Measurements from ENCODE around the gene PRSS50. TPM values are rescaled to one million over a fixed set of nuclear protein-coding genes. Genes with fewer than 3 reads are reported as not detected.
"Not testable (repeated sequence)": the region's sequence is repeated elsewhere in the genome, so short reads cannot be mapped to it uniquely, and the experiment has no call there.

The PRSS50 gene
- total RNA-seq, 1 experiment from 2014 or later, result 0.07 TPM

DNA sequence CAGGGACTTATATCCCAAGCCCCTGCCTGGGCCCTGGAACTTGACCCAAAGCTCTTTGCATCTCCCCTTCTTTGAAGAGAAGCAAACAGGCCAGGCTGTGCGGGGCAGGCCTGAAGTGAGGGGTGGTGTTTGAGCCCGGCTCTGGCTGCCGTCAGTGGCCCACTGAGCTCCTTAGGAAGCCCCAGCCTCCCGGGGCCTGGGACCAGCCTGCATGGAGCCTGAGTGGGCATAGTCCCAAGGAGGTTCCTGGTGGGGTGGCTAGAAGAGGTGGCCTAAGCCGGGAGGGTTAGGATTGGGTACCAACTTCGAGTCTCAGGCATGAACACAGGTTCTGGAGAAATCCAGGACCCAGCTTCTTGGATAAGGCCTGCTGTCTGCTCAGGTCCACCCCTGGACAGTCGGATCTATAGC, 10.1 kb downstream of the PRSS50 start:
- H3K27me3 ChIP-seq (ENCODE audit: control insufficient read depth, insufficient read depth, low read length), result no peaks in the 10 kb centered on the region
- no peak overlapping the region for H3K4me3 ChIP-seq (ENCODE audit: insufficient read depth, low read depth, low read length)
- no peaks in the 10 kb centered on the region for H3K36me3 ChIP-seq (replicated peaks; ENCODE audit: control insufficient read depth, insufficient read depth, low read length)
- DNase-seq, result no peak

DNA sequence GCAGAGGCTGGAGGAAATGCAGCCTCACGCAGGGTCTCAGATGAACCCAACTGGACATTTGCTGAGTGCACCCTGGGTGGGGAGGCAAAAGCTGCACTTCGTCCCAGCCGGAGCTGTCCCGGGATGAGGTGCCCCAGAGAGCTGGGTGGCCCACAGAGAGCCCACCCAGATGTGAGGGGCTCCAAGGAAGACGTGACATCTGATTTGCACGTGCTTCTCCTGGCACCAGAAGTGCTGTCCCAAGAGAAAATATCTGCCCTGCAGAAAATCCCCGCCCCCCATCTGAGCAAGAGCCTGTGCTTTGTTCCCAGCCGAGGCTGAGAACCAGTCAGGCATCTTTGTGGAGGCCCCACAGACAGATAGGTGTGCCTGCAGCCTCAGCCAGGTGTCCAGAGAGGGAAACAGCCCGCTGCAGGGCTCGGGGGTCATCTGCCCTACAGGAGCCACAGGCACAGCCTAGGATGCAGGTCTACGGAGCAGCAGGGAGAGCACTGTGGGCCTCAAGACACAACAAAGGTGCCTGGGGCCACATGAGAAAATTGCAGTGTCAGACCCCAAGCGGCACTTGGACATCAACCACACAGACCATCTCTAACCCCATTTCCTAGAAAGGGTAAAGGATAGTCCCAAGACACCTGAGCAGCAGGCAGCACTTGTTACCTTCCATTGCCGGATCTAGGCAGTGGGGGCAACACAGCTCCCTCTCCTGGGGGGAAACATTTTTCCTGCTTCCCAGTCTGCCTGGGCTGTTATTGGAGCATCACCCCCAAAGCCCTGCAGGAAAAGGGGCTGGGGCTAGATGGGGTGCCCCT, 10.7 kb downstream of the PRSS50 start:
- no peaks in the 10 kb centered on the region for H3K27me3 ChIP-seq (ENCODE audit: control insufficient read depth, insufficient read depth, low read length)
- peak; percentile 75 for DNase-seq
- H3K36me3 ChIP-seq (replicated peaks; ENCODE audit: control insufficient read depth, insufficient read depth, low read length), result no peaks in the 10 kb centered on the region
- no peak overlapping the region for H3K4me3 ChIP-seq (ENCODE audit: insufficient read depth, low read depth, low read length)

DNA sequence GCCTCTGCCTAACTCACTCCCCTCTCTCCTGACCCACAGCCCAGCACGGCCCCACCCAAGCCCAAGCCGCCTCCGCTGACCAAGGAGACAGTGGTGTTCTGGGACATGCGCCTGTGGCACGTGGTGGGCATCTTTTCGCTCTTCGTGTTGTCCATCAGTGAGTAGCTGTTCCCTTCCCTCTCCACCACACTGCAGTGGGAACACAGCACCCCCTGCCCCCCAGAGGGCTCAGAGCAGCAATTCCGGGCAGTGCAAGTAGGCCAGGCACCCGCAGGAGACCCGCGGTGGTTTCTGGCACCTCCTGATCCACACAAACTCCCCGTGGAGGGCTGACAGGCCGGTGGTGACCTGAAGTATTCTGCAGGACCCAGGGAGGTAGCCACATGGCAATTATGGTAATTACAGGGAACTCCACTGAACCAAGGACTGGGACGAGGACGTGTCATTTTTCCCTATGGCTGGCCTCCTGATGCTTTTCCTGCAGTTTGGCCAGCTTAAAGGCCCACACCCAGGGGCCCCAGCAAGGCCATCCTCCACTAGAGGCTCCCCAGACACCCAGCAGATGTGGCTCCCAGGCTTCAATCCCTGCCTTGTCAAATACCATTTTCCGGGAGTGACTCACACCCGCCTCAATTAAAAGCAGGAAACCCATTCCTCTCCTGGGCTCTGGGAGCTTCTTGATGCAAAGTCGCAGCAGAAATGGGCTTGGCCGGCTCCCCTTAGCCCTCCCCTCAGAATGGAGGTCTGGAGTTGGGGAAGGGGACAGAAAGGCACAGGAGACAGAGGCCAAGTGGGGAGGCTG, 11.7 kb downstream of the PRSS50 start:
- Histone ChIP-seq H3K27me3 (ENCODE audit: control insufficient read depth, insufficient read depth, low read length) (peaks cover 3% of the 10 kb centered on the region), H3K36me3 (replicated peaks; ENCODE audit: control insufficient read depth, insufficient read depth, low read length) (no peaks in the 10 kb centered on the region), H3K4me3 (ENCODE audit: insufficient read depth, low read depth, low read length) (no peak overlapping the region)
- no peak for DNase-seq

DNA sequence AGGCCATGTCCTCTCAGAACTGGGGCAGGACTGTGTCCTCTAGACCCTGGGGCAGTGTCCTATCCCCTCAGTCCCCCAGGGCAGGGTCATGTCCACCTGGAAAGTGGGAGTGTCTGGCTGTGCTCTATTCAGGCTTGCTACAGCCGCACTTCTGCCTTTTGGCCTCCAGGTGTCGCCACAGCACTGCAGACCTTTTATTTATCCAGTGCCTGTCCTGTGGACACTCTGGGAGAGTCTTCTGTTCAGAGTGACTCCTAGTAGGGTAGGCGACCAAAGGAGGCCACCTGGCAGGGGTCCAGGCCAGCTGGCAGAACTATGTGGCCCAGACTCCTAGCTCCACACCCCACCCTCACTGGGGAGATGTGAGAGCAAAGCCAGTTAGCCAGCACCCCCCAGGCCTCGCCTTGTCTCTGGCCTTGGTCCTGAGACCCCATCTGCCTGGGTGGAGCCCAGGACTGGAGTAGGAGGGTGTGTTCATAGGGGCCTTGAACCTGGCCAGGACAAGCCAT, 12.6 kb downstream of the PRSS50 start:
- no peaks in the 10 kb centered on the region for H3K36me3 ChIP-seq (replicated peaks; ENCODE audit: control insufficient read depth, insufficient read depth, low read length)
- H3K27me3 ChIP-seq (ENCODE audit: control insufficient read depth, insufficient read depth, low read length), result peaks cover 3% of the 10 kb centered on the region
- DNase-seq, result peak; percentile 90
- H3K4me3 ChIP-seq (ENCODE audit: insufficient read depth, low read depth, low read length), result no peak overlapping the region

DNA sequence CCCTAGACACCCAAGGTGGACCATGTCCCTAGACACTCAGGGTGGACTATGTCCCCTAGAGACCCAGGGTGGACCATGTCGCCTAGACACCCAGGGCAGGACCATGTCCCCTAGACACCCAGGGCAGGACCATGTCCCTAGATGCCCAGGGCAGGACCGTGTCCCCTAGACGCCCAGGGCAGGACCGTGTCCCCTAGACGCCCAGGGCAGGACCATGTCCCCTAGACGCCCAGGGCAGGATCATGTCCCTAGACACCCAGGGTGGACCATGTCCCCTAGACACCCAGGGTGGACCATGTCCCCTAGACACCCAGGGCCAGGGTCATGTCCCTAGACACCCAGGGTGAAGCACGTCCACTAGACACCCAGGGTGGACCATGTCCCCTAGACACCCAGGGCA, 13.3 kb downstream of the PRSS50 start:
- not testable (repeated sequence) for H3K36me3 ChIP-seq (replicated peaks; ENCODE audit: control insufficient read depth, insufficient read depth, low read length); H3K27me3 ChIP-seq (ENCODE audit: control insufficient read depth, insufficient read depth, low read length); DNase-seq; H3K4me3 ChIP-seq (ENCODE audit: insufficient read depth, low read depth, low read length)

DNA sequence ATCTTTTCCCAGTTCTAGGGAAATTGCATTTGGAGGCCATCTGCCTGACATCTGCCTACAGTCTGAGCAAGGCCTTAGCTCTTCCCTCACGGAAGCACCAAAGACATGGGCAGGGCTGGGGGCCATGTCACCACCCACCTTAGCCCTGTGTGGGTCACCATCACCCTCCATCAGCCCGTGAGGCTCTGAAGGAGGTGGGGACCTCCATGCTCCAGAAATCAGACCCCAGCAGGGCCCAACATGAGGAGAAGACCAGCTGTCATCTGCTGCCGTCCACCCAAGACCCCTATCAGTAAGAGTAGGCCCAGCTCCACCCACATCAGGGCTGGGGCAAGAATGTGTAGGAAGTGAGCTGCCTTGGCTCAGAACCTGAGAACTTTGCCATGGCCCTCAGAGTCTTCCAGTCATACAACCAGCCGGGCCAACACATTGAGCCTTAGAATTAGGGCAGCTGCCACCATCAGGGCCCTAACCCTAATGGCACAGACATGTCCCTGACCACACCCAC, 14.6 kb downstream of the PRSS50 start:
- peaks cover 3% of the 10 kb centered on the region for H3K27me3 ChIP-seq (ENCODE audit: control insufficient read depth, insufficient read depth, low read length)
- DNase-seq, result no peak

DNA sequence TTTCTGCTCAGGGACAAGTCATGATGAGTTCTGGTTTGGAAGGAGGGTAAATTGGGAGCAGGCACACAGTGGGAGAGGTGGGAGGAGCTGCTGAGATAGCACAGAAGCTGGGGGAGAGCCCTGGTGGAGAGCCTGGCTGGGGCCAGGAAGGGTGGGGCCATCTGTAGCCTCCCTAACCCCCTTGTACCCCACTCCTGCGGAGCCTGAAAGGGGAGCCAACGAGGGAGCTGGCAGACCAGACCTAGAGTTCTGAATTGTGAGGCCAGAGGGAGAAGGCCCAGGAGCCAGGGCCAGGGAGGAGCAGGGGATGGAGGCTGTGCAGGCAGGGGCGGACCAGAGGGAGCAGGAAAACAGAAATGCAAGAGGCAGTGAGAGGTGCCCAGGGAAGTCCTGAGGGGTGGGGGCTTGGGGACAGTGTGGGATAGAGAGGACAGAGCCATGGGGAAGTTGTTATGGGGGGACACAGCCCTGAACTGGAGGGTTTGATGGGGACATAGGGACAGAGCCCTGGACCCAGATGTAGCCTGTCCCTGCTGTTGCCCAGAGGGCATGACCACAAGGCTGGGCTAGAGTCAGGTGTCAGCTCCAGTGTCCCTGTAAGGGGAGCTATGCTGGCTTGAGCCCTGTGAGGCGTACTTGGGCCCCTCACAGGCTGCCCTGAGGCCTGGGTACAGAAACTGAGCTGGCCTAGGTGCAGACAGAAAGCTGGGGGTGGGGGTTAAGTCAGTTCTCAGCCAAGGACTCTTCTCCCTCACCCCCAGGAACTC, 15.2 kb downstream of the PRSS50 start:
- Histone ChIP-seq H3K27me3 (ENCODE audit: control insufficient read depth, insufficient read depth, low read length) (peaks cover 3% of the 10 kb centered on the region), H3K4me3 (ENCODE audit: insufficient read depth, low read depth, low read length) (no peak overlapping the region), H3K36me3 (replicated peaks; ENCODE audit: control insufficient read depth, insufficient read depth, low read length) (no peaks in the 10 kb centered on the region)
- DNase-seq, result no peak

More for the DNA sequence above, 14.6 kb downstream of the PRSS50 start:
- H3K4me3 ChIP-seq (ENCODE audit: insufficient read depth, low read depth, low read length), result no peak overlapping the region
- no peaks in the 10 kb centered on the region for H3K36me3 ChIP-seq (replicated peaks; ENCODE audit: control insufficient read depth, insufficient read depth, low read length)

DNA sequence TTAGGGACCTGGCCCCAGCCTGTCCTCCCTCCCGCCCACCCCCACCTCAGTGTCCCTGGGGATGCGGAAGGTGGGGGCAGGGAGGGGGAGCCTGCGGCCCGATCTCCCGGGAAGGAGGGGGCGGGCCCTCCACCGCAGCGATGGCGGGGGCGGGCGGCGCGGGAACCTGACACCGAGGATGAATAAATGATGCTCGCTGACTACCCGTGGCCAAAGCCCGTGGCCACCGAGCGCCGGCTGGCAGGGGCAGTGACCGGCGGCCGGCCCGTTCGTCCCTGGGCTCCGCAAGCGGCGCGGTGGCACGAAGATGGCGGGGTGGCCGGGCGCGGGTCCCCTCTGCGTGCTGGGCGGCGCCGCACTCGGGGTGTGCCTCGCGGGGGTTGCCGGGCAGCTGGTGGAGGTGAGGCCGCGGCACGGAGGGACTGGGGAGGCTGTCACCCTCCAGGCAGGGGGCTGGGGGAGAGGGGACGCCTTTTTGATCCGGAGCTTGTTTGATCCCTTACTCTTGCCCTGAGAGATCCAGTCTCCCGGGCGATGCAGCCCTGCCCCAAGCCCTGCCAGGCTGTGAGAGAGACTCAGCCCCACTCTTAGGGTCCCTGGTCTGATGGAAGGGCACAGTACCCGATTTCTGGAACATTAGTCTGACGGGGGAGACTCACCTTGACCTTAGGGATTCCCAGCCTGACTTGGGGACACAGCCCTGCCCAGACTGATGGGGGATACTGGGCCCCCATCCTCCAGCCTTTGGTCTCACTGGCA, 16.3 kb downstream of the PRSS50 start, which contains the start of gene TMIE:
Gene TMIE, plus strand, starts transcription at position 212 of the 759 bp plus-strand sequence. Its CDS starts 96 bp downstream, at position 308.
- H3K4me3 ChIP-seq (ENCODE audit: insufficient read depth, low read depth, low read length), result no peak within 1 kb of the TSS
- DNase-seq, result peak; percentile 85
- H3K27me3 ChIP-seq (ENCODE audit: control insufficient read depth, insufficient read depth, low read length), result peaks cover 3% of the 10 kb centered on the region
- H3K36me3 ChIP-seq (replicated peaks; ENCODE audit: control insufficient read depth, insufficient read depth, low read length), result no peaks in the 10 kb centered on the region

DNA sequence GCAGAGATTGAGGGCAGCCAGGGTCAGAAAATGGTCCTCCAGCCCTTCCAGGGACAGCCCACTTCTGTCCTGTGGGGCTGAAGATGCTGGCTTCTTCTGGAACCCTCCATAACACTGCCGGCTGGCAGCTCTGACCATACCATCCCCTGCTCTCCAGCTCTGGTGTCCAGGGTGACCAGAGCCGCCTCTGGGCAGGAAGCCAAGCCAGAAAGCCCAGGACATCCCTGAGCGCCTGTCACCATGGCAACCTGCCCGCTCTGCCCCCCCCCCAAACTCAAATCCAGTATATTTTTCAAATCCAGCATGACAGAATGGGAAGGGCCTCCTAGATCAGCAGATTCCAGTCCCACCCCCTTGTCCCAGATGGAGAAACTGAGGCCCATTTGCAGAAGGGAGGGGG, 16.9 kb downstream of the PRSS50 start:
- H3K27me3 ChIP-seq (ENCODE audit: control insufficient read depth, insufficient read depth, low read length), result peaks cover 3% of the 10 kb centered on the region
- DNase-seq, result no peak
- no peak overlapping the region for H3K4me3 ChIP-seq (ENCODE audit: insufficient read depth, low read depth, low read length)
- H3K36me3 ChIP-seq (replicated peaks; ENCODE audit: control insufficient read depth, insufficient read depth, low read length), result no peaks in the 10 kb centered on the region

DNA sequence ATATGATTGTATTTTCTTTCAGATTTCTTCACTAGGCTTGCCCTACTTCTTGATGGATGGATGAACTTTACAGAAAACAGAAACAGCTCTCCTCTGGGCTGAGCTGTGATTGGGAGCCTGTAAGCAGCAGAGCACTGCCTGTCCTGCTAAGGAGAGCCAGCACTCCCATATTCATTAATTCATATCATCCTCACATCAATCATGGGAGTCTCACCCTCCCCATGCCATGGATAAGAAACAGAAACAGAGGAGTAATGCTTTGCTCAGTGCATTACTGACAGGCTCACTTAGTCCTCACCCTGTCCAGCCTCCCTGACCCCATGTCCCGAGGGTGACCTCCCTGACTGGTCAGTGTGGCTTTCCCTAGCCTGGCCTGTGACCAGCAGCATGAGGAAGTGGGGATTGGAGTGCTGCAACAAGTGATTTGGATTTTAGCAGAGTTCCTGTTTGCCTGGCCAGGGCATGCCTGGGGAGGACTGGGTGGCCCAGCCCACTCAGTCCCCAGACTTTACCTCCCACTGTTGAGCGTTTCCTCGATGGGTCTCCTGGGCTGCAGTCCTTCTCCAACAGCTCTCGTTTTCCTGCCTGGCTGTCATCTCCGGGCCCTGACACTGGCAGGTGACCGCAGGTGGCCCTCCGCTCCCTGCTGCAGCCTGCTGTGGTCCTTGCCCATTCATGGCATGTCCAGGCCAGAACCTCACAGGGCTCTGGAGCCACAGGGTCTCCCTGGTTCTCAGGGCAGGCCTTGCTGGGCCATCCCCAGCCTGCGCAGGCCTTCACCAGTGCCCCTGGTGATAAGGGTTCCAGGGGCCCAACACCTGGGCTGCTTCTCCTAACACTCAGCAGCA, 17.8 kb downstream of the PRSS50 start:
- Histone ChIP-seq H3K4me3 (ENCODE audit: insufficient read depth, low read depth, low read length) (no peak overlapping the region), H3K27me3 (ENCODE audit: control insufficient read depth, insufficient read depth, low read length) (peaks cover 3% of the 10 kb centered on the region), H3K36me3 (replicated peaks; ENCODE audit: control insufficient read depth, insufficient read depth, low read length) (no peaks in the 10 kb centered on the region)
- DNase-seq, result no peak

DNA sequence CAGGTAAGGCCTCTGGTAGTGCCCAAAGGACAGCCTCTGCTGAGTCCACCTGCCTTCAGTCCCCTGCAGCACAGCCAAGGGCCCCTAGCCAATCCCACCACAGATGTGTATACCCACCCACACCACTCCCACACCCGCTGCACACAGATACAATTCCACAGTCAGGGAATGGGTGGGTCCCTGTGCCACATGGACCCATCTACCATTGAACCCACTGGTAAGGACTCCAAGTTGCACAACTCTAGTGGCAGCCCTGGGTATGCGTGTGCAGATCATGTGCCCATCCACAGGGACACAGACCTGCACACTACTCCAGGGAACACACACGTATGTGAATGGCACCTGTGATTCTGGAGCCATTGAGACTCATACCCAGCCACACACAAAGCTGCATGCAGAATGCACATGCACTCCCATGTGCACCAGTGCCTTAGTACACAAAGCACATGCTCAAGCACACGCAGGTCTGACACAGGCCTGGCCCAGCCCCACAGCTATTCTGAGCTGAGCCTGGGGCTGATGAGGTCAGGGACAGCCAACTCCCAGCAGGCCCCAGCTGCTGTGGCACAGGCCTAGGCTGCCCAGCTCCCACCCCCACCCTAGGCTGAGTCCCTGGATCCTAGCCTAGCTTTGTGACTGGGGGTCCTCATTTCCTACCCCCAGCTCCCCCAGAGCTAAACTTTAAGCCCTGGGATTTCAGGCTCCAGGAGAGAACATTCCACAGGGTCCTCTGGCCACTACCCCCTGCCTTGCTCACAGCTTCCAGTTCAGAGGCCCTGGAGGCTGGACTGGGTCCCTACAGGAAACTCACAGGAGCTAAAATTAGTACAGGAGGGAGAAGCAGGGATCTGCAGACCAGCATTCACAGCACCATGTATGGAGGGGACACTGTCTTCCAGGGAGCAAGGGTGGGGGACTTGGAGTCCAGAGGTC, 21.4 kb downstream of the PRSS50 start:
- no peak for DNase-seq
- peaks cover 18% of the 10 kb centered on the region for H3K27me3 ChIP-seq (ENCODE audit: control insufficient read depth, insufficient read depth, low read length)
- no peak overlapping the region for H3K4me3 ChIP-seq (ENCODE audit: insufficient read depth, low read depth, low read length)
- H3K36me3 ChIP-seq (replicated peaks; ENCODE audit: control insufficient read depth, insufficient read depth, low read length), result no peaks in the 10 kb centered on the region
